ENCODE measurements around the gene SBF2.

GRCh38 chr11:9747828-9748227, 546.2 kb downstream of the SBF2 start:
- TF ChIP-seq, protein P1, sequence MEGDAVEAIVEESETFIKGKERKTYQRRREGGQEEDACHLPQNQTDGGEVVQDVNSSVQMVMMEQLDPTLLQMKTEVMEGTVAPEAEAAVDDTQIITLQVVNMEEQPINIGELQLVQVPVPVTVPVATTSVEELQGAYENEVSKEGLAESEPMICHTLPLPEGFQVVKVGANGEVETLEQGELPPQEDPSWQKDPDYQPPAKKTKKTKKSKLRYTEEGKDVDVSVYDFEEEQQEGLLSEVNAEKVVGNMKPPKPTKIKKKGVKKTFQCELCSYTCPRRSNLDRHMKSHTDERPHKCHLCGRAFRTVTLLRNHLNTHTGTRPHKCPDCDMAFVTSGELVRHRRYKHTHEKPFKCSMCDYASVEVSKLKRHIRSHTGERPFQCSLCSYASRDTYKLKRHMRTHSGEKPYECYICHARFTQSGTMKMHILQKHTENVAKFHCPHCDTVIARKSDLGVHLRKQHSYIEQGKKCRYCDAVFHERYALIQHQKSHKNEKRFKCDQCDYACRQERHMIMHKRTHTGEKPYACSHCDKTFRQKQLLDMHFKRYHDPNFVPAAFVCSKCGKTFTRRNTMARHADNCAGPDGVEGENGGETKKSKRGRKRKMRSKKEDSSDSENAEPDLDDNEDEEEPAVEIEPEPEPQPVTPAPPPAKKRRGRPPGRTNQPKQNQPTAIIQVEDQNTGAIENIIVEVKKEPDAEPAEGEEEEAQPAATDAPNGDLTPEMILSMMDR (IDR thresholded peaks at IDR 0.05; ENCODE audit: low read length), result no peak
- no peak for TF ChIP-seq EZH2 (IDR thresholded peaks at IDR 0.05; ENCODE audit: borderline replicate concordance, low read length)

Measured in OCI-LY1 (cell line).